GM21367 (cell line): Measurements from ENCODE around the gene SLC25A27.

ENCODE experiments used
- ATAC-seq: cut with Tn5 transposase; IDR thresholded peaks from one replicate; pipeline ENCODE4 v1.9.1; 2021; ENCODE audit not compliant: unreplicated experiment

SLC25A27 gene

DNA sequence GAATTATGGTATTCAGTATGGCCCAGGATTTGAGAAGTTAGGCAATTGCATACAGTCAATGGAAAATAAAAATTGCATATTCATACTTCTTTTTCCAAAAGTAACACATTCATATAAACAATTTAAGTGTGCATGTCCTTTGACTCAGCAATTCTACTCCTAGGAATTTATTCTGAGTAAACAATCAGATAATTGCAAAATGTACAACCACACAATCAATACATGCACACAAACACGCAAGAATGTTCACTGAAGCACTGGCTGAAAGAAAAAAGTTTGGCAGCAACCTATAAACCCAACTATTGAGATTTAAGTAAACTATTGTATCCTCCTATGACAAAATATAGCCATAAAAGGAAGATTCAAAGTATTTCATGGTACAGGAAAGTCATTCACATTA is 1.8 kb upstream of the SLC25A27 start:
- ATAC-seq = no peak

DNA sequence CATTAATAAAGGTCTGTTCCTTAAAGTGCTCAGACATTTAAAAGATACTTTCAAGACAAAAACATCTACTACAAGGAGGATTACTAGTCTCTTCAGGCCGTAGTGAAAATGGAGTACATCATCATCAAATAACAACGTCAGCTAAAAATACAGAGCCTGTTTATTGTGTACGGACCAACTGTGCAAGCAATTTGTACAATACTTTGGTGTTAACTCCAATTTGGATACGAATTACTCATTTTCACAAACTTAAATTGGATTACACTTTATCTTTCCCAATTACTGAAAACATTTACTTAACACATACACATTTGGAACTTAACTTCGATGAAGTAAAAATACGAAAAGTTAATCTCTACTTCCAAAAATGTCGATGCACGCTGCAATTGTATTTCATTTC is 959 bp upstream of the SLC25A27 start:
- ATAC-seq = no peak

DNA sequence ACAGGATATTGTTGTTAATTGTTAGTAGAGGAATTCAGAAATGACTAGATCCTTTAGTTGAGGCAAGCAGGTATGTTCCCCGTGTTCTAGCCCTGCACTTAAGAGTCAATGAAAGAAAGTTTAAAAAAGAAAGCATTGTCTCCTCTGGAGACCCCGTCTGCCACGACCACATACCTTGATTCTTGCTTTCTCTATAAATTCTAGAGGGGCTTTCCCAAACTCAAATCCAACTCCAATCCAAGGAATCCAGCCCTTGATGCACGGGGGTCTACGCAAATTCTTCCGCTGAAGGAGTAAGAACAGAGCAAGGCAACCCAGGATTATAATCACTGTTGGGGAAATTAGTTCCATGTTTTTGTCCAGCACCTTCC is 558 bp upstream of the SLC25A27 start:
- ATAC-seq = no peak

GRCh38 chr6:46653439-46654195 is 842 bp downstream of the SLC25A27 start:
- no peak for ATAC-seq

- ATAC-seq = no peak
Observed at GRCh38 chr6:46655803-46656202, 3.0 kb downstream of the SLC25A27 start.

DNA sequence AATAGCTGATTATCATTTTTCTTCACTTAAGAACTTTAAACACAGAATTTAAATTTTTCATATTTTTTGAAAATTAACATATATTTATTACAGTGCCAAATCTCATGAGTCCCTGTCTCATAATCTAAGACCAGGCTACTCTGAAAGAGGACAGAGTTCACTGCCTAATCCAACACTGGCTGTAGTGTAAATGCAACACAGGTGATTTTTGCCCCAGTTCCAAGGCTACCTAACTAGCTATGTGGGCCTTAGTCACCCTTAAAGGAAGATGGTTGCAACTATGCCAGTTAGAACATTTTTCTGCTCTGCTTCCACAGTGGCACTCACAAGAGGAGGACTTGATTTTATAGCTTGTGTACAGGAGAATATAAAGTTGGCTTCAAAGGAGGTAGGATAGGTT is 4.9 kb downstream of the SLC25A27 start:
- ATAC-seq = no peak

GRCh38 chr6:46661483-46661882 is 8.7 kb downstream of the SLC25A27 start:
- ATAC-seq = no peak

DNA sequence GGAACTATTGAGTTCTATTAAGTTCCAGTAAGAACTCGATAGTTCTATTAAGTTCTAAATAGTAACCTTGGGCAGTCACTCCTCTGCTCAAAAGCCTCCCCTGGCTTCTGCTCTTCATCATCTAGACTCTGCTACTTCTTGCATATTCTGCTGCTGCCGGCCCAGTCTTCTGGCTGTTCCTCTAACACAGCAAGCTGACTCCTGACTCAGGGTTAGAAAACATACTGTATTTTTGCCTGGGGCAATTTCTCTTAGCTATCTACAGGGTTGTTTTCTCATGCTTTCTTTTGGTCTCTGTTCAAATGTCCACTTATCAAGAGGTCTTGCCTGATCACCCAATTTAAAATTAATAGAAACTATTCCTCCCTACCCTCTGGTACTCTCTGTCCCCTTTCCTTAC is 14.6 kb downstream of the SLC25A27 start:
- no peak for ATAC-seq

GRCh38 chr6:46674410-46674809 is 21.6 kb downstream of the SLC25A27 start:
- no peak for ATAC-seq

- ATAC-seq = no peak
Observed at GRCh38 chr6:46676604-46677313, 24.0 kb downstream of the SLC25A27 start.

GRCh38 chr6:46677314-46677654 is 24.5 kb downstream of the SLC25A27 start:
- ATAC-seq = no peak

DNA sequence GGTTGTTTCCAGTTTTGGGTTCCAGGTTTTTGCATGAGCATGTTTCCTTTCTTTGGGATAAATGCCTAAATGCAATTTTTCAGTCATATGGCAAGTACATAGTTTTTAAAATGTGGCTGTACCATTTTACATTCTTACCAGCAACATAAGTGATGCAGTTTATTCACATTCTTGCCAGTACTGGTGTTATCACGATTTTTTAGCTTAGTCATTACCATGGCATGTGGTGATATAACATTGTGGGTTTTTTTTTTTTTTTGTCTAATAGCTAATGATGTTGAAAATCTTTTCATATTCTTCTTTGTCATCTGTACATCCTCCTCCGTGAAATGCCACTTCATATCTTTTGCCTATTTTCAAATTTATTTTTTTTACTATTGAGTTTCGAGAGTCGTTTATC is 32.0 kb downstream of the SLC25A27 start:
- ATAC-seq = no peak

DNA sequence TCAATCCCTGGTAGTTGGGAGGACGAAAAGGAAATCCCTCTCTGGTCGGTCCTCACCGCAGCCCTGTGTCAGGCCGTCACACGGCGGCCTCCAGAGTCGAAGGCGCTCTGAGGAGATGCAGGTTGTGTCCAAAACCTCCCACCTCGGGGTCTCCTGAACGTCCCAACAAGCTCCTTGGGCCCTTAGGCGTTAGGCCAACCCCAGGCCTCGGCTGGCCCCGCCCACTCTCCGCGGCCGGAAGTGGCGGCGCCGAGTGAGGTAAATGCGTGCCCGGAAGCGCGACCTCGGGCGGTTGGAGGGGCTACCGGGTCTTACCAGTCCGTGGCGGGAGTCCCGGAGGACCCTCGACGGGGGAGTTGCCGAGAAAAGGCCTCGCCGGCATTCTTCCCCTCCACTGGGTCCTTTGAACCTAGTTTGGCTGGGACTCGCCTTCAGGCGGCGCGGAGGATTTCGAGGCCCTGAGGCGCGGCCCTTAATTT is 34.9 kb downstream of the SLC25A27 start, which contains the start of gene TDRD6:
Gene TDRD6 (plus strand): TSS at position 267 of the 479 bp plus-strand sequence. CDS start 244 bp downstream, outside the sequence.
- ATAC-seq = no peak

GRCh38 chr6:46688117-46688965 is 35.6 kb downstream of the SLC25A27 start:
- ATAC-seq = no peak

DNA sequence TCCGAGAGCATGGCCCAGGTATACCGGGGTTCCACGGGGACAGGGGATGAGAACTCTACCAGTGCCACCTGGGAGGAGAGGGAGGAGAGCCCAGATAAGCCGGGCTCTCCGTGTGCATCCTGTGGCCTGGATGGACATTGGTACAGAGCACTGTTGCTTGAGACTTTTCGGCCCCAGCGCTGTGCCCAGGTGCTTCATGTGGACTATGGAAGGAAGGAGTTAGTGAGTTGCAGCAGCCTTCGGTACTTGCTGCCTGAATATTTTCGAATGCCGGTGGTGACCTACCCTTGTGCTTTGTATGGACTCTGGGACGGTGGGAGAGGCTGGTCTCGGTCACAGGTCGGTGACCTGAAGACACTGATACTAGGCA is 36.2 kb downstream of the SLC25A27 start:
- ATAC-seq = no peak

- ATAC-seq = no peak
Observed at GRCh38 chr6:46689657-46690056, 36.9 kb downstream of the SLC25A27 start.

DNA sequence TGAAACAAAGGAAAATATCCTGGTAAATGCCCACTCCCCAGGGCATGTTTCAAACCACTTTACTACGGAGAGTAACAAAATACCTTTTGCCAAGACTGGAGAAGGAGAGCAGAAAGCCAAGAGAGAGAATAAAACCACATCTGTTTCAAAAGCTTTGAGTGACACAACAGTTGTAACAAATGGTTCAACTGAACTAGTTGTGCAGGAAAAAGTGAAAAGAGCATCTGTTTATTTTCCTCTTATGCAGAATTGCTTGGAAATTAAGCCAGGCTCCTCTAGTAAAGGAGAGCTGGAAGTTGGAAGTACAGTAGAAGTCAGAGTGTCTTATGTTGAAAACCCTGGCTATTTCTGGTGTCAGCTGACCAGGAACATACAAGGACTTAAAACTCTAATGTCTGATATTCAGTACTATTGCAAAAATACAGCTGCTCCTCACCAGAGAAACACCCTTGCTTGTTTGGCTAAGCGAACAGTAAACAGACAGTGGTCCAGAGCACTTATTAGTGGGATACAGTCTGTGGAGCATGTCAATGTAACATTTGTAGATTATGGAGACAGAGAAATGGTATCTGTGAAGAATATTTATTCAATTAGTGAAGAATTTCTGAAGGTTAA is 37.5 kb downstream of the SLC25A27 start:
- ATAC-seq = no peak

DNA sequence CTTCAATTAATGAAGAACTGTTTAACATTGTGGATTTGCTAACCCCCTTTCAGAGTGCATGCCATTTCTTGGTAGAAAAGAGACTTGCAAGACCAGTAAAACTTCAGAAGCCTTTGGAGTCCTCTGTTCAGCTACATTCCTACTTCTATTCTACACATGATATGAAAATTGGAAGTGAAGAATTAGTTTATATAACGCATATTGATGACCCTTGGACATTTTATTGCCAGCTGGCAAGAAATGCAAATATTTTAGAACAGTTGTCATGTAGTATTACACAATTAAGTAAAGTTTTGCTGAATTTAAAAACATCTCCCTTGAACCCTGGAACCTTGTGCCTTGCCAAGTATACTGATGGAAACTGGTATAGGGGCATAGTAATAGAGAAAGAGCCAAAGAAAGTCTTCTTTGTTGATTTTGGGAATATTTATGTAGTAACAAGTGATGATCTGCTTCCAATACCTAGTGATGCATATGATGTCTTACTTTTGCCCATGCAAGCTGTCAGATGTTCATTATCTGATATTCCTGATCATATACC is 38.2 kb downstream of the SLC25A27 start:
- no peak for ATAC-seq

GRCh38 chr6:46699970-46700369 is 47.2 kb downstream of the SLC25A27 start:
- no peak for ATAC-seq

- no peak for ATAC-seq
Observed at GRCh38 chr6:46704562-46704961, 51.8 kb downstream of the SLC25A27 start.

DNA sequence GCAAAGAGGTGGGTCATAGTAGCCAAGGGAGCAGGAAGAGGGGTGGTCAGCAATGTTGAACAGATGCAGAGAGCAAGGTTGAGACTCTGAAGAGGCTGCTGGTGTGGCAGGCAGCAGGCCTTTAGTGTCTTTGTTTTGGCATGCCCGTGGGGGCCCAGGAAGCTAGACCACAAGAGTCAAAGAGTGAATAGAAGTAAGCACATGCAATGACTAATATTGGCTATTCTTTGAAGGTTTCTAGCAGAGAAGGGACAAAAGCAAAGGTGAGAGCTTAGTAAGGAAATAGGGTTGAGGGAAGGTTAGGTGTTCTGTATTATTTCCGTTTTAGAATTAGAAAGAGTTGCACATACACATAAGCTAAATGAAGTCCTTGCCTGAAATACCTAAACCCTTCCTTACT is 53.7 kb downstream of the SLC25A27 start:
- ATAC-seq = no peak
